Muscle of leg (tissue), 11 donors: Measurements from ENCODE around the gene MCRS1. TPM values are rescaled to one million over a fixed set of nuclear protein-coding genes. Genes with fewer than 3 reads are reported as not detected.

Experiments used
- DNase-seq: peaks from one replicate; pipeline ENCODE4 v3.0.0; 2013
- H3K27ac ChIP-seq: one replicate; pipeline ENCODE4 v1.5.1; 2013; ENCODE audit warnings: mild to moderate bottlenecking, low read length, control low read depth
- H3K27me3 ChIP-seq: one replicate; pipeline ENCODE4 v1.6.1; 2013; ENCODE audit warnings: low read length; ENCODE audit not compliant: control insufficient read depth, insufficient read depth
- H3K36me3 ChIP-seq: one replicate; pipeline ENCODE4 v1.6.1; 2013; ENCODE audit warnings: low read length; ENCODE audit not compliant: control insufficient read depth, insufficient read depth
- H3K4me1 ChIP-seq: one replicate; pipeline ENCODE4 v1.6.1; 2013; ENCODE audit warnings: low read length; ENCODE audit not compliant: control insufficient read depth, insufficient read depth
- H3K4me3 ChIP-seq: one replicate; pipeline ENCODE4 v1.5.1; 2013; ENCODE audit warnings: low read length, control low read depth
- H3K9me3 ChIP-seq: replicated peaks from 2 replicates; pipeline ENCODE4 v1.6.1; 2013; ENCODE audit warnings: low read depth, low read length; ENCODE audit not compliant: control insufficient read depth
- WGBS: methylation state at CpG from one replicate; pipeline ENCODE4 v1.1.5; 2013; ENCODE audit warnings: missing lambda C conversion rate; ENCODE audit not compliant: insufficient coverage; 5-methylcytosine and 5-hydroxymethylcytosine counted together
- polyA plus RNA-seq, 8 donors: library from polyadenylated mRNA; unstranded; fragments of 120-200 nt; gene quantifications; one replicate each; pipeline versions ENCODE4 v1.2.1 to v1.2.3, GENCODE V29; 2013; ENCODE audit warnings: inconsistent platforms in 1 of 8, low replicate concordance in 1 of 8; ENCODE audit not compliant: insufficient read length in 8 of 8, insufficient read depth in 1 of 8
- total RNA-seq: library from RNA; stranded (reverse); fragments of 120-200 nt; gene quantifications from one replicate; pipeline ENCODE4 v1.2.4, GENCODE V29; 2013

Gene MCRS1
- total and polyA plus RNA-seq, 9 donors = 52.5 to 77.2 (median 59.8) TPM

- no peak overlapping the region for H3K4me3 ChIP-seq
- WGBS = 43% methylated on average over 9 of the region's 13 CpGs
- peaks cover 23% of the 10 kb centered on the region for H3K36me3 ChIP-seq
- peaks cover 68% of the 10 kb centered on the region for H3K4me1 ChIP-seq
- no peaks in the 10 kb centered on the region for H3K27me3 ChIP-seq
- H3K27ac ChIP-seq = peak overlapping the region; percentile 83
- no peaks in the 10 kb centered on the region for H3K9me3 ChIP-seq
- DNase-seq = peak; percentile 92
Observed at GRCh38 chr12:49583366-49584094, 15.6 kb upstream of the MCRS1 start.

- peaks cover 64% of the 10 kb centered on the region for H3K4me1 ChIP-seq
- peak overlapping the region; percentile 83 for H3K27ac ChIP-seq
- no peak overlapping the region for H3K4me3 ChIP-seq
- no peaks in the 10 kb centered on the region for H3K9me3 ChIP-seq
- H3K36me3 ChIP-seq = peaks cover 22% of the 10 kb centered on the region
- no peaks in the 10 kb centered on the region for H3K27me3 ChIP-seq
- WGBS = 47% methylated on average over 2 of the region's 4 CpGs
- DNase-seq = peak; percentile 83
Observed at GRCh38 chr12:49582850-49583249, 14.9 kb upstream of the MCRS1 start.

GRCh38 chr12:49582201-49582600 lies 14.3 kb upstream of the MCRS1 start:
- H3K36me3 ChIP-seq = peaks cover 21% of the 10 kb centered on the region
- no peaks in the 10 kb centered on the region for H3K9me3 ChIP-seq
- no peaks in the 10 kb centered on the region for H3K27me3 ChIP-seq
- H3K4me1 ChIP-seq = peaks cover 64% of the 10 kb centered on the region
- H3K27ac ChIP-seq = peak overlapping the region; percentile 52
- DNase-seq = no peak
- no peak overlapping the region for H3K4me3 ChIP-seq
- WGBS = no CpG with 5 or more reads among the region's 1 CpG

- Histone ChIP-seq H3K4me3 (no peak overlapping the region), H3K36me3 (peaks cover 22% of the 10 kb centered on the region), H3K27ac (peak overlapping the region; percentile 23), H3K27me3 (no peaks in the 10 kb centered on the region), H3K4me1 (peaks cover 50% of the 10 kb centered on the region), H3K9me3 (no peaks in the 10 kb centered on the region)
- WGBS = 9% methylated on average over 6 of the region's 8 CpGs
- peak; percentile 91 for DNase-seq
Observed at GRCh38 chr12:49580572-49581535, 12.9 kb upstream of the MCRS1 start.

GRCh38 chr12:49578471-49579112 lies 10.7 kb upstream of the MCRS1 start:
- Histone ChIP-seq H3K27me3 (no peaks in the 10 kb centered on the region), H3K4me3 (no peak overlapping the region), H3K9me3 (no peaks in the 10 kb centered on the region), H3K36me3 (peaks cover 19% of the 10 kb centered on the region), H3K4me1 (peaks cover 29% of the 10 kb centered on the region), H3K27ac (no peak overlapping the region)
- 72% methylated on average over 8 of the region's 13 CpGs for WGBS
- DNase-seq = no peak

- Histone ChIP-seq H3K27me3 (no peaks in the 10 kb centered on the region), H3K36me3 (peaks cover 19% of the 10 kb centered on the region), H3K4me1 (peaks cover 22% of the 10 kb centered on the region), H3K9me3 (no peaks in the 10 kb centered on the region), H3K4me3 (no peak overlapping the region), H3K27ac (no peak overlapping the region)
- WGBS = 83% methylated on average over 5 of the region's 9 CpGs
- no peak for DNase-seq
Observed at GRCh38 chr12:49577589-49578315, 9.8 kb upstream of the MCRS1 start.

- Histone ChIP-seq H3K27me3 (no peaks in the 10 kb centered on the region), H3K9me3 (no peaks in the 10 kb centered on the region), H3K36me3 (peaks cover 44% of the 10 kb centered on the region), H3K4me3 (peak overlapping the region; percentile 95), H3K27ac (peak overlapping the region; percentile 86), H3K4me1 (peaks cover 37% of the 10 kb centered on the region)
- no peak for DNase-seq
- 2% methylated on average over 16 of the region's 19 CpGs for WGBS
Observed at GRCh38 chr12:49568442-49569162, 660 bp upstream of the MCRS1 start.

- 11% methylated on average over 9 of the region's 11 CpGs for WGBS
- peaks cover 55% of the 10 kb centered on the region for H3K36me3 ChIP-seq
- peak overlapping the region; percentile 95 for H3K4me3 ChIP-seq
- peak overlapping the region; percentile 86 for H3K27ac ChIP-seq
- no peaks in the 10 kb centered on the region for H3K27me3 ChIP-seq
- DNase-seq = no peak
- H3K9me3 ChIP-seq = no peaks in the 10 kb centered on the region
- peaks cover 37% of the 10 kb centered on the region for H3K4me1 ChIP-seq
Observed at GRCh38 chr12:49567302-49567610, 686 bp downstream of the MCRS1 start.

GRCh38 chr12:49566361-49566760 lies 1.6 kb downstream of the MCRS1 start:
- 93% methylated on average over 10 of the region's 13 CpGs for WGBS
- Histone ChIP-seq H3K36me3 (peaks cover 54% of the 10 kb centered on the region), H3K27ac (peak overlapping the region; percentile 17), H3K4me3 (no peak overlapping the region), H3K4me1 (peaks cover 37% of the 10 kb centered on the region), H3K27me3 (no peaks in the 10 kb centered on the region), H3K9me3 (no peaks in the 10 kb centered on the region)
- no peak for DNase-seq
